Effector memory CD4-positive, alpha-beta T cell (primary cell): ENCODE measurements around the gene PDRG1.
"Not testable (repeated sequence)": the region's sequence is repeated elsewhere in the genome, so short reads cannot be mapped to it uniquely, and the experiment has no call there.

Experiments used
- DNase-seq, 3 donors: peaks; one replicate each; pipeline ENCODE4 v3.0.0-alpha.2; 2020
- H3K27ac ChIP-seq: 2 replicates; pipeline ENCODE4 v1.7.0; 2013; ENCODE audit warnings: mild to moderate bottlenecking, low read length, moderate library complexity; ENCODE audit not compliant: insufficient read depth, poor library complexity, severe bottlenecking
- H3K27me3 ChIP-seq: replicated peaks from 2 replicates; pipeline ENCODE4 v1.7.0; 2013; ENCODE audit warnings: mild to moderate bottlenecking, low read length; ENCODE audit not compliant: insufficient read depth, control insufficient read depth, poor library complexity, severe bottlenecking
- H3K36me3 ChIP-seq: 2 replicates; pipeline ENCODE4 v1.7.0; 2013; ENCODE audit warnings: mild to moderate bottlenecking, low read length, moderate library complexity; ENCODE audit not compliant: control insufficient read depth, insufficient read depth
- H3K4me1 ChIP-seq: 2 replicates; pipeline ENCODE4 v1.7.0; 2013; ENCODE audit warnings: low read length, mild to moderate bottlenecking; ENCODE audit not compliant: control insufficient read depth, insufficient read depth, poor library complexity, severe bottlenecking
- H3K4me3 ChIP-seq: 2 replicates; pipeline ENCODE4 v1.7.0; 2013; ENCODE audit warnings: low read length, low read depth, mild to moderate bottlenecking; ENCODE audit not compliant: insufficient read depth, poor library complexity, severe bottlenecking
- H3K9me3 ChIP-seq: 2 replicates; pipeline ENCODE4 v1.7.0; 2013; ENCODE audit warnings: mild to moderate bottlenecking, low read length, moderate library complexity; ENCODE audit not compliant: control insufficient read depth

Gene PDRG1

DNA sequence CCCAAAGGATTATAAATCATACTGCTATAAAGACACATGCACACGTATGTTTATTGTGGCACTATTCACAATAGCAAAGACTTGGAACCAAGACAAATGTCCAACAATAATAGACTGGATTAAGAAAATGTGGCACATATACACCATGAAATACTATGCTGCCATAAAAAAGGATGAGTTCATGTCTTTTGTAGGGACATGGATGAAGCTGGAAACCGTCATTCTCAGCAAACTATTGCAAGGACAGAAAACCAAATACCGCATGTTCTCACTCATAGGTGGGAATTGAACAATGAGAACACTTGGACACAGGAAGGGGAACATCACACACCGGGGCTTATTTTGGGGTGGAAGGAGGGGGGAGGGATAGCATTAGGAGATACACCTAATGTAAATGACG lies 30.4 kb downstream of the PDRG1 start:
- not testable (repeated sequence) for H3K4me1 ChIP-seq, H3K27me3 ChIP-seq, H3K27ac ChIP-seq, H3K4me3 ChIP-seq, H3K9me3 ChIP-seq, H3K36me3 ChIP-seq, DNase-seq

DNA sequence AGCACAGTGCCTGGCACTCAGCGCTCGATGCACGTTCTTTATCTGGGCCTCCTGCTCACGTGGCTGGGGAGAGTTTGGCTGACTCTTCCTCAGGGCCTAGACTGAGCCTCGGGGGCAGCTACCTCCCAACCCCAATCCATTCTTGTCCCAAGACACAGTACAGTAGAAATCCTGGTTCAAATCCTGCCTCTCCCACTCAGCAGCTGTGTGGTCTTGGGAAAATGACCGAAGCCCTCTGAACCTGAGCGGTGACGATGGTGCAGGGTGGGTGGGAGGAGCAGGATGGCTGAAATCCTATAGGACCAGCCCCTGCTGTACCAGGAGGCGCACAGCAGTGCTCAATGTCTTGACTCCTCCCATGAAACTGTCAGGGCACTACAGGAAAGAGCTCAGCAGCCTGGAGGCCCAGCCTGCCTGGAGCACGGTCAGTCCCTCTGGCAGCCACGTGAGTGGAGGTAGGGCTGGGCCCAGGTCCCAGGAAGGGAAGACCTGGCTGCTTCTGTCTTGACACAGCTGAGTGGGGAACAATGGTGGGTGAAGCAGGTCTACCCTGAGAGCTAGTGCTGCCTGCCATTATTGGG lies 31.5 kb downstream of the PDRG1 start:
- Histone ChIP-seq H3K27ac (no peak overlapping the region), H3K36me3 (no peaks in the 10 kb centered on the region), H3K9me3 (no peaks in the 10 kb centered on the region), H3K4me1 (no peaks in the 10 kb centered on the region), H3K27me3 (no peaks in the 10 kb centered on the region), H3K4me3 (no peak overlapping the region)
- DNase-seq = no peak

DNA sequence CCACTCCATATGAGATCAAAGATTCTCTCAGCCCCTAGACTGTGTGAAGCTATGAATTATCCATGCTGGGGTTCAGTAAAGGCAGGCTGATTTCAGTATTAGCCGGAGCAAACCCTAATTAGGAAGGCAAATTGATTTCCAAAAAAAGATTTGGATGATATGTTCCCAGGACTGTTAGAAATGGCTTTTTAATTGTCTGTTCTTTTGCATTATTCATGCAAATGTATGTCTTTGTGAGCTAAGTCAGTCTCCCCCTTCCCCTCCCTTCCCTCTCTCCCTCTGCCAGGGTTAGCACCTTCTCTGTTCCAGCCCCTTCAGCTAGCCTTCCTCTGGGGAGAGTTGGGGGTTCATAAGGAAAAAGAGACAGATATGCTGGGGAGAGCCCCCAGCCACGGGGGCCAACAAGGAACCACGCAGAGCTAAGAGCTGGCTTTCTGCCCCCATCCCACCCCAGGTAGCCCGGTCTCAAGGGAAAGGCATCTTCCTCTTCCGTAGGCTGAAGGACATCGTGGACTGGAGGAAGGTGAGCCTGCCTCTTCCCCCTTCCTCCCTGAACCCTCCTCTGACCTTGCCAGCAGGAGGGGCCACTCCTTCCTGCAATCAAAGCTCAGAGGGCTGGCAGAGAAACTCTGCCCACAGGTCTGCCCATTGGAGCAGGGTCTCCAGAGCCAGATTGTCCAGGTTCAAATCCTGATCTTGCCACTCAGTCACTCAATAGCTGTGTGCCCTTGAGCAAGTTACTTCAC lies 32.3 kb downstream of the PDRG1 start:
- no peak for DNase-seq
- H3K9me3 ChIP-seq = no peaks in the 10 kb centered on the region
- H3K4me3 ChIP-seq = no peak overlapping the region
- H3K4me1 ChIP-seq = no peaks in the 10 kb centered on the region
- no peak overlapping the region for H3K27ac ChIP-seq
- H3K27me3 ChIP-seq = no peaks in the 10 kb centered on the region
- H3K36me3 ChIP-seq = no peaks in the 10 kb centered on the region

DNA sequence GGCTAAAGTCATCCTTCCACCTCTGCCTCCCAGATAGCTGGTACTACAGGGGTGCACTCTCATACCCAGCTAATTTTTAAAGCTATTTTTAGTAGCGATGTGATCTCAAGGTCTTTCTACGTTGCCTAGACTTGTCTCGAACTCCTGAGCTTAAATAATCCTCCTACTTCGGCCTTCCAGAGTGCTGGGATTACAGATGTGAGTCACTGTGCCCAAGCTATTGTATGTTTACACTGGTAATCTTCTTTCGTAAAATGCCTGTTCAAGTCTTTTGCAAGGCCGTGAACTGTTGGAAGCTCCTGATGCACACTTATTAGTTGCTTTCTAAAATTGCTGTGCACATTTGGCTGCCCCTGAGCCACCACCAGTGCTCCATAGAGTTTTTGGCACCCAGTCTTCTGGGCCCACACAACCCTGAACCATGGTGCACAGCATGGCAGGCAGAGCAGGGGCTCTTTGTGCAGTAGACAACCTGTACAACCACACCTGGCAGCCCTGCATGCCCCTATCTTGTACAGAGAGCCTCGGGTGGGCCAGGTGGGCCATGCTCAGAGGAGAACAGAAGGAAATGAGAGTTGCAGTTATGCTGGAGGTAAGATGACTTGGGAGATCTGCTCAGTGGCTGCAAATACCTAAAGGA lies 33.3 kb downstream of the PDRG1 start:
- H3K36me3 ChIP-seq = no peaks in the 10 kb centered on the region
- H3K4me1 ChIP-seq = no peaks in the 10 kb centered on the region
- no peaks in the 10 kb centered on the region for H3K9me3 ChIP-seq
- H3K4me3 ChIP-seq = no peak overlapping the region
- H3K27ac ChIP-seq = no peak overlapping the region
- DNase-seq = no peak
- H3K27me3 ChIP-seq = no peaks in the 10 kb centered on the region

- not testable (repeated sequence) for DNase-seq
Measured at GRCh38 chr20:31917962-31918412, 33.9 kb downstream of the PDRG1 start.

DNA sequence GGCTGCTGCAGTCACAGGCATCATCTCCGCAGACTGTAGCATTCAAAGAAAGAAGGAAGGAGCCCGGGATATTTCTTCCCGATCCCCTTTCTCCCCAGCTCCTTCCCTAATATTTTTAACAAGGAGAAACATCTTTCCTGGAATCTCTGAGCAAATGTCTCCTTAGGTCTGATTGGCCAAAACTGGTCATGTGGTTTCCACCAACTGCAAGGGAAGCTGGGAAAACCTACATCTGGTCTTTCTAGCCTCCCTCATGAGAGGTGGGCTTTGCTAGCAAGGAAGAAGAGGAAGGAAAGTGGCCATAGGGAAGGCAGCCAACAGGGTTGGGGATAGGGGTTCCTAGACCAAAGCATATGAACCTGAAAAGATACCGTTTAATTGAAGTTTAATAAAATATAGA lies 35.1 kb downstream of the PDRG1 start:
- no peak for DNase-seq
- Histone ChIP-seq H3K4me1 (no peaks in the 10 kb centered on the region), H3K27ac (no peak overlapping the region), H3K4me3 (no peak overlapping the region), H3K27me3 (no peaks in the 10 kb centered on the region), H3K9me3 (no peaks in the 10 kb centered on the region), H3K36me3 (no peaks in the 10 kb centered on the region)

More at GRCh38 chr20:31917962-31918412, 33.9 kb downstream of the PDRG1 start:
- H3K9me3 ChIP-seq, H3K27ac ChIP-seq, H3K4me3 ChIP-seq, H3K27me3 ChIP-seq, H3K4me1 ChIP-seq, H3K36me3 ChIP-seq: not testable (repeated sequence)

DNA sequence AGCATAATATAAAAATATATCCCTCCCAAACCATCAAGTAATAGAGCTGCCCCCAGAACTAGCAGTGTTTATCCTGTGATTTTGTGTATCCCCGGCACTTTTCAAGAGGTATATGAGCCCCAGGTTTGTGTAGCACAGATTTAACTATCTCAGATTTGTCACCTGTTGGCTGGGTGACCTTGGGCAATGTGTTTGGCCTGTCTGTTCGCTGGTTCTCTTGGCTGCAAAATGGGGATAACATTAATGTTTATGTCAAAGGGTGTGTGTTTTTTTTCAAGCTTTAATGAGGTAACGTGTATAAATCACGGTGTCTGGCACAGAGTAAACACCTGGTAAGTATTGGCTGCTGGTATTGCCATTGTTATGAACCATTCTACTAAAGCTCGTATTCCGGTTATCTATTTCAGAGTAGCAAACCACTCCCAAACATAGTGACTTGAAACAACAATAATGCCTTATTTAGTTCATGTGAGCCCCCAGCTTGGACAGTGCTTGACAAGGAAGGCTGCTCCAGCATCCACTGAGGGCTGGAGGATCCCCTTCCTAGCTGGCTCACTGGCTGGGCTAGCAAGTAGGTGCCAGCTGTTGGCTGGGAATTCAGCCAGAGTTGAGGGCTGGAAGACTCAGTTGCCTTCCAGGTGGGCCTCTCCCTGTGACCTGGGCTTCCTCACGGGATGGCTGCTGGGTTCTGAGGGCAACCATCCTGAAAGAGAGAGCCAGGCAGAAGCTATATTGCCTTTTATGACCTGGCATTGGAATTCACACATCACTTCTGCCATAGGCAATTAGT lies 36.2 kb downstream of the PDRG1 start:
- no peak overlapping the region for H3K27ac ChIP-seq
- H3K4me3 ChIP-seq = no peak overlapping the region
- no peaks in the 10 kb centered on the region for H3K36me3 ChIP-seq
- H3K27me3 ChIP-seq = no peaks in the 10 kb centered on the region
- DNase-seq = no peak
- H3K4me1 ChIP-seq = no peaks in the 10 kb centered on the region
- H3K9me3 ChIP-seq = no peaks in the 10 kb centered on the region

DNA sequence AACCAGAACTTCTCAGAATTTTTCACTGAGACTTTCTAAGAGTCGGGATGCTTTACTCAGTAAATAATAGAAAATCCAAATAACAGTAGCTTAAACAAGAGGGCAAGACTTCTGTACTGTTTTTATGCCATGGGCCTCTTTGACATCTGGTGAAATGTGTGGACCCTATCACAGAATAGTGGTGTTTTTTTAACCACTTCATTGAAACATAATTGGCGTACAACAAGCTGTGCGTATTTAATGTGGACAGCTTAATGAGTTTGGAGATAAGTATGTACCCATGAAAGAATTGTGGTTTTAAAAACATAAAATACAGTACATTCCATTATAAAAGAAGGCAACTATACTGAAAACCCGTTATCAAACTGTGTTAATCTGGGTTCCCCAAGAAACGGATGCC lies 37.7 kb downstream of the PDRG1 start:
- Histone ChIP-seq H3K27me3 (no peaks in the 10 kb centered on the region), H3K9me3 (no peaks in the 10 kb centered on the region)
- no peak for DNase-seq

GRCh38 chr20:31913431-31914157 lies 38.3 kb downstream of the PDRG1 start:
- H3K27ac ChIP-seq = no peak overlapping the region
- no peak for DNase-seq
- H3K4me3 ChIP-seq = no peak overlapping the region
- no peaks in the 10 kb centered on the region for H3K27me3 ChIP-seq
- H3K4me1 ChIP-seq = no peaks in the 10 kb centered on the region
- no peaks in the 10 kb centered on the region for H3K36me3 ChIP-seq
- no peaks in the 10 kb centered on the region for H3K9me3 ChIP-seq

More for the DNA sequence above, 37.7 kb downstream of the PDRG1 start:
- Histone ChIP-seq H3K4me1 (no peaks in the 10 kb centered on the region), H3K4me3 (no peak overlapping the region), H3K27ac (no peak overlapping the region), H3K36me3 (no peaks in the 10 kb centered on the region)
